Stimulated activated CD8-positive, alpha-beta memory T cell treated with anti-CD3 and anti-CD28 coated beads, Interleukin-12 subunit alpha, Interleukin-12 subunit beta, amount 100 ng/mL, for 24 hours (primary cell): ENCODE data around the gene ATP5F1D.

Source experiments
- DNase-seq: peaks from one replicate; pipeline ENCODE4 v3.0.0-alpha.2; 2020; ENCODE audit errors: extremely low read depth

Gene ATP5F1D

DNA sequence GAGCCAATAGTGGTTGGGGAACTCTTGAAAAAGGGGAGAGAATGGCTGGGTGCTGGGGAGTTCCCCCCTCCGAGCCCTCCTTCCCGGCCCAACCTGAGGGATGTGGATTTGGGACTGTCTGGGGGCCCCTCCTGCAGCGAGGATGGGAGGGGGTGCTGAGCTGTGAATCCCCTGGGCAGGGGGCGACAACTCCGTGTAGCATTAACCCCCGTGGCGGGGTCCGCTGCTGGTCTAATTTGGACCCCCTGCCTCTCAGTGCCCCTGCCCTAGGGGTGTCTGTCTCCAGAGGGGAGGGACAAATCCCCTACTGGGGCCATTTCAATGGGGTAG is 16.6 kb downstream of the ATP5F1D start:
- DNase-seq = no peak

DNA sequence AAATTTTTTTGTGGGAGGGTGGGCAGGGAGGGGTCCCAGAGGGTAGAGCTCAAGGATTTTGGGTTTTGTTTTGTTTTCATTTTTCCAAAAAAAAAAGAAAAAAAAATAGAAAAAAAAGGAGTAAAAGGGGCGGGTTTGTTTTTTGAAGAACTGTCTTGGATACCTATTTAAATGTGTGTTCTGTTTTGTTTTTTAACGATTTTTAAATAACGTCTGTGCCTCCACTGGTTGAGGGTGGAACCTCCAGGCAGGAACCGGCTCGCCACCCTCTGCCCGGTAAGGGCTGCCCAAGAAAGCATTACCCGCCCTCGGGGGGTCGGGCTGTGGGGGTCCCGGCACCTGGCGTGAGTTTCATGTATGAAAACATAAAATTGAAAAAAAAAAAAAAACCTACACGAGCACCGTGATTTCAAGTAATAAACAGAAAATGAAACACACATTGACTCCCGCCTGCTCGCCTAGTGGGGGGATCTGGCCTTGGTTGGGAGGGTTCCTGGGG is 17.2 kb downstream of the ATP5F1D start:
- no peak for DNase-seq

DNA sequence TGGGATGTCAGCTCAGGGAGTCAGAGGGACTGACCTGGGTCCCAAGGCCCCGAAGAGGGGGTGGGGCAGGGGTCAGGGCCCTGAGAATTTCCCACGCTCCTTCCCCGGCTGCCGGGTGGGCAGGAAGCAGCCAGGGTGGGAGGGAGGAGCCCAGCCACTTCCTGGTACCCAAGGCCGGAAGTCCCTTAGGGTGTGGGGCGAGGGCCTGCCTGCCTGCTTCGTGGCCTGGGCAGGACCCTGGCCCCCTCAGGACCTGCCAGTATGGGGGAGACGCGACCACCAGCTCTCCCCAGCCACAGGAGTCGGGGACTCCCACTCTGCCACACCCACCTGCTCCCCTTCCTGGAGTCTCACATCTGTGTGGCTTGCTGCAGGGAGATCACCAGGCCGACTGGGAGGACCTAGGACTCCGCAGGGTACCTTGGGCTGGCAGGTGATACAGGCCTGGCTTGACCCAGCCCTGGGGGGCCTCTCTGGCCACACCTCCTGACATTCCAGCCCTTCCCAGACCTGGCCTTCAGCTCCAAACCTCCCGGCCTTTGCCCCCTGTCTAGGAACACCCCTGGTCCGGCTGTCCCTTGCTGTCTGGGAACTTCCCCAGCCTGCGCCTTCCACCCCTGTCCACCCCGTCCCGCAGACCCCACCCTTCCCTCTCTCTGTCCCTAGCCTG is 17.8 kb downstream of the ATP5F1D start:
- no peak for DNase-seq

DNA sequence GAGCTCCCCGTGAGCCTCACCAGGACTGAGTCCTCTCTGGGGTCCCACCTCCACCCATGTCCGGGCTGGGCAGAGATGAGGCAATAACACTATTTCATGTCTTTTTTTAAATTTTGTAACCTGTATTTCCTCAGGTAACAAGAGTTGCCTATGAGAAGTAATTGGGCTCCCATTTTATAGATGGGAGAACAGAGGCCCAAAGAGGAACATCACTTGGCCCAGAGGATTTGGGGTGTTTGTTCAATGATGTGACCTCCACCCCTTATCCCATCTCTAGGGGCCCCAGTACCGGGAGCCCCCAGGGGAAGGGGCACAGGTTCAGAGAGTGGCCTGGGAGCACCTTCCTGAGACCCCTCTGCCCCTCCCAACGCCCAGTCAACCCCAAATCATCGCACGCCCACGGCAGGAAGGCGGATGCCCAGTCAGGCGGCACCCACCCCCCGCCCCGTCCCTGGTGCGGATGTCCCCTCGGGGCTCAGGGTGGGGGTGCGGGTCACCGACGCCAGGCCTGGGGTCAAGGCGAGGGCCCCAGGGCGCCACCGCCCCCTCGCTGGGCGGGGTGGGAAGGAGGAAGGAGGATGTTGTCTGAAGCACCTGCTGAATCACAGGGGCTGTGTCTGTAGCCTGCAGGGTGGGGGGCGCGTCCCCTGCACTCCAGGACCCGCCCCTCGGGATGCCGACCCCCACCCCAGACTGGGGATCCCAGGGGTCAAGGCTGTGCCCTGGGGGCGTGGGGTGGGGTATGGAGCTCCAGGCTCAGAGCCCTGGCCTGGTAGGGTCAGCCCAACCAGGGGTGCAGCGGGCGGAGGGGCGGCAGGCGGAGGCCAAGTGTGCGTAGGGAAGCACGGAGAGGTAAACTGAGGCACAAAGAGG is 18.6 kb downstream of the ATP5F1D start:
- DNase-seq = no peak

DNA sequence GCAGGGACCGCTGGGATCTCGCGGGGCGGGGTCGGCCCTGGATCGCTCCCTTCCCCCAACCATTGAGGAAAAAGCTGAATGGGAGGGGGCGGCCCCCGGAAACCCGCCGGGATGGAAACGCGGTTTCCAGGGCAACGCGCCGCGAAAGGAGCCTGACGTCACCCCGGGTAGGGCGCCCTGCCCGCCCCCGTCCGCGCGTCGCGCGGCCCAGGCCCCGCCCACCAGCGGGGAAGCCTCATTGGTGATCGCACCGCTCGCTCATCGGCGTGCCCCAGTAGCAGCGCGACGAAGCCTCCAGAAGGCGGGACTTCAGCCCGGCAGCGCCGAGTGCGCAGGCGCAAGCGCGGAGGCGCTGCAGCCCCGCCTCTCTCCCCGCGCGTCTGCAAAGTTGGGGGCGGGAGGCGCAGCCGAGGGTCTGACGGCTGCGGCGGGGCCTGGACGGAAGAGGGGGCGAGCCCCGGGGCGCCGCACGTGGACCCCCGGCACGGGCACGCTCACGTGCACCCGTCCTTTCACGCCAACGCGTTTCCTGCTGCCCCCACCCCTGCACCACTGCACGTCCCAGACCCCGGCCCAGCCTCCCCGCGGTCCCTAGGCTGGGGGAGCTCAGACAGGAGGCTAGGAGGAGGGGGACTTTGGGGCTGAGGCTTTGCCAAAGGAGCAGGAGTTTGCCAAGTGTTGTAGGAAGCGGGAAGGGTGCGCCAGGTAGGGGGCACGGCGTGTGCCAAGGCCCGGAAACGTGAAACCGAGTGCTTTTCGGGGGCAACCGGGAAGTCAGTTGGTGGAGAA is 19.4 kb downstream of the ATP5F1D start:
- DNase-seq = peak; percentile 87

DNA sequence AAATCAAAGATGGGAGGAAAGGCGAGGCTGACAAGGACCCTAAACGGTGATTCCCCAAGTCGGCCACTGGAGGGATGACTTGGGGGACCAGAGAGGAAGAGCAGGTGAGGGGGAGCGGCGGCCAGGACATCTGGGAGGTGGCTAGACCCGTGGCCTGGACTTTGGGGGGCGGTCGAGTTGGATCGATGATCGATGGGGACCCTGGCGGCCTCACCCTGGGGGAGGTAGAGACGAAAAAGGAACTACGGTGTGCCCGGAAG is 19.9 kb downstream of the ATP5F1D start:
- DNase-seq = no peak

DNA sequence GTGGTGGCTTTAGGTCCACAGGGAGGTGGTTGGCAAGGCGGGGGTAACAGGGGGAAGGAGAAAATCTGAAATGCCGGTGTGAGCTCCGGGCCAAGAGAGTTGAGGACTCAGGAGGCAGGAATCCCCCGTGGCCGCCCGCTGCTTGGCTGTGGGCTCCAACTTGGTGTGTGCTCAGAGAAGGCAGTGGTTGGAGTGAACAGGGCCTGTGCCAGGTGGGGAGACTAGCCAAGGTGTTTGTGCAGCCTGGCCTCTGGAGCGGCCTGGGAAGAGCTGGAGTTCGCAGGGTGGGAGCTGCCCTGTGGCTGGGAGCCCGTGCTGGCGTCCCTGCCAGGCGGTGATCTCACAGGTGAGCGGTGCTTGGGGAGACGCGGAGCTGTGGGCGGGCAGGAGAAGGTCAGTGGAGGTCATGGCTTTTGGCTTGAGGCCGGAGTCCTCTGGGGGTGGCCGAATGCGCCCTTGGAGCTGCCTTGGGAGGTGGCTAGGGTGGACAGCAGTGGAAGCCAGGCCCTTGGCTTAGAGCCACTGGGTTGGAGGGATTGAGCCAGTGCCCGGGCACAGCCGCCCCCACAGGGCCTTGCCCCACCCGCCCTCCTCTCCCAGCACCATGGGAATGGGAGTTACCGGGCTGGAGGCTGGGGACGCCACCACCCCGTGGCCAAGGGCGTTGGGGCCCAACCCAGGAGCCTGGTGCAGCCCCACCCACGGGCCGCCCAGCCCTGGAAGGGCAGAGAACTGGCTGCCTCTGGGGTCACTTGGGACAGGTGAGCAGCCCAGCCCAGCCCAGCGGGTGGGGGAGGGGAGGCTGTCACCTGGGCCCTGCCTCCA is 20.5 kb downstream of the ATP5F1D start:
- DNase-seq = no peak

DNA sequence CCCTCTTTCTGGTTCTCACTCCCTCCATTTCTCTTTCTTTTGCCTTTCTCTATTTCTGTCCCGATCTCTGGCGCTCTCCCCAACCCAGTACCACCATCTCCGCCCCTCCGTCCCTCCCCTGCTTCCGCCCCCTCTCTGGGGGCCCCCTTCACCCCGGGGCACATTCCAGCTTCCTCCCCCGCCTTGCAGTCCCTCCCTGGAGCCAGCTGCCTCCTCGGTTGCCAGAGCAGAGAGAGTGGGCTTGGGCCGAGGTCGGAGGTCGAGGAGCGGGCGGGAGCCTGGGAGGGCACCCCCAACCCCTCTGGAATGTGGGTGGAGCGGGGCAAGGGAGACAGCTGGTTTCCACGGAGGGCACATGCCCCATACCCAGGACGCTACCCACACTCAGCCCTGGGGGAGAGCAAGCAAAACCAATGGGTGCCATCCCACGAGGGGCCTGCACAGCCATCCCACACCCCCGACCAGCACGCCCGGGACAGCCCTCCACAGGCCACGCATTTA is 21.1 kb downstream of the ATP5F1D start:
- no peak for DNase-seq

DNA sequence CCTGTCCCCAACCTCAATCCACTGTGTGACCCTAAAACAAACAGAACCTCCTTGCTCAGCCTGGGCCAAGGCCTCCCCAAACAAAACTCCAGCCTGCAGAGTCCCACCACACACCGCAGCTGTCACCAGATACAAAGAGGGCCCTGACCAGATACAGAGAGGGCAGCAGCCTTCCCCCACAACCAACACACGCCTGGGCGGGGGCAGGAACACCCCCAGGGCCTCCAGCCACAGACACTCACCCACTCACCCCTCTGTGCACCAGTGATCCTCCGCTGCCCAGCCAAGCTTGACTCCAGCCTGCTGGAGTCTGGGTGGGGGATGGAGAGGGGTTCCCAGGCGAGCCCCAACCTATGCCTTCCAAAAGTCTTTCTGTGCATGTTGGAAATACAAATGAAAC is 21.6 kb downstream of the ATP5F1D start:
- DNase-seq = no peak

DNA sequence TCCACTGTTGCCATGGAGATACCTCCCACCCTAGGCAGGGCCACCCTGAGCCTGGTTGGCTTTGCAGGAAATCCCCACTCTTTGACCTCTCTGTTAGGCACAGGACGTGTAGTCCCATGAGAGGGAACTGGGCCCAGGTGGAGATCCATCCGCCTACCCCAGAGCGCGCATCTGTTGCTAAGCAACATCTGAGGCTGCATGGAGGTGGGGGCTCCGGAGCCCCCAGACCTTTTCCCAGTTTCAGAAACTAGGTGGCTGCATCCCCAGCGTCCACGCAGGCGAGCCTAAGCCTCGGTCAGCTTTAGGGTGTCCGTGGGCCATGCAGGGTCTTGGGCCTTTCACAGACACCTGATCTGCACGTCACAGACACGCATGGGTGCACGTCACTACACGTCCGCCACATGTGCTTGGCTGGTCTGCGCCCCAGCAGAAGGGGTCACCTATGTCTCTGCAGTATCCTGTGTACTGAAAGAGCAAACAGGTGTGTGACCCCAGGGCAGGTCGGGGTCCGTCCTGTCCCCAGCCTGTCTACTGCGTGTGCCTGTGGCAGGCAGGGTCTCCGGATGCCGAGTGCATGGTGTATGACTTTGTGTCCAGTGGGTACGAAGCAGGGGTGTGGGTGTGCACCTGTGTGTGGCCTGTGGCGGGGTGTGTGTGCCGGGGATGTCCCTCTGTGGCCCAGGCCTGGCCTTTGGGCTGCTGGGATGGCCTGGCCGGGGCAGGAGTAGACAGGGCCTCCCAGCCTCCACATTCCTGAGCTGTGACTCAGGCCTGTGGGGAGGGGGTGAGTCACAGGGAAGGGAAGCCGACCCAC is 23.5 kb downstream of the ATP5F1D start:
- DNase-seq = no peak

DNA sequence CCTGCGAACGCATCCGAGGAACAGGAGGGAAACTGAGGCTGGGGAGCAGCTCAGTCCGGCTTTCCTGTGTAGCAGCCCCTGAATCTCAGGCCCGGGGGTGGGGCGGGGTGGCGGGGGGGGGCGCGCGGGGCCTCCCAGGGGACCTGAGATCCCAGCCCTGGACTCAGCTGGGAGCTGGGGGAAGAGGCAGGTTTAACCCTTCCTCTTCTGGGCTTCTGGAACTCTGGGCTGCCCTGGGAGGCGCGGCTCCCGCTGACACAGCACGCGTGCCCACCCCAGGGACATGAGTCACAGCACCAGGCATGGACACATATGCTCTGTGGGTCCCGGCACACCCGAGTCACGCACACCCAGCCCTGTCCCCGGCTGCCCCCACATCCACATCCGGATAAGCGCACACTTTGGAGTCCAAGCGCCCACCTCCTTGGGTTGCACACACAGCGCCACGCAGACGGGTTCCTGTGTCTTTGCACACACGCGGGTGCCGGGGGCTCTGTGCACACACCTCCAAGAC is 24.1 kb downstream of the ATP5F1D start:
- no peak for DNase-seq

DNA sequence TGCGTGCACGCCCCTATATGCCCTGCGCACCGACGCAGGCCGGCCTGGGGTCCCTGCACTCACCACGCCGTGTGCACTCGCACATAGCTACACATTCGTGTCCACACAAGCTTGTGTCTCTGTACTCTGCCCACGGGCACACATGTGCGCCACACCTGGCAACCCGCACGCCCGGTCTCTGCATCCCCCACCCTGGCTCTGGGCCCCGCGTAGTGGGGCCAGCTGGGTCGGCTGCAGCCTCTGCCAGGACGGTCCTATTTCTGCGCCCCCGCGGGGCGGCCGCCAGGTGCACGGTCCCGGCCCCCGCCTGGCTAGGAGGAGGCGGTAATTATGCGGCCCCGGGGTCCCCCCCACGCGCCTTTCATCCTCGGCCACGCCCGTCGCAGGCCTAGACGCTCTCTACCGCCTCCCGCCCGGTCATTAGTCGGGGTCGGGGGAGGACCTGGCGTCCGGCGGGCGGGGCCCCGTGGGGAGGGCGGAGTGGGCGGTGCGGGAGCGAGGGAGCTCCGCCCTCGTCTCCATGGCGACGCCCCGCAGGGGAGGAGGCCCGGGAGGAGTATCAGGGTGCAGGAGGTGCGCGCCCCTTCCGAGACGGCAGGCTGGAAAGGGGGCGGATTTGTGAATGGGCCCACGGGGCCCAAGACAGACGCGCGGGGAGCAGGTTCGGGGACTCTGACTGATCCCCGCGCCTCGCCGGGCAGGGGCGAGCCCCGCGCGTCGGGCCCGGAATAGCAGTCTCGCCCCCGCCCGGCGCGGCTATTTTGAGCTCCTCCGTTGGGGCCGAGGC is 24.8 kb downstream of the ATP5F1D start:
- DNase-seq = no peak

DNA sequence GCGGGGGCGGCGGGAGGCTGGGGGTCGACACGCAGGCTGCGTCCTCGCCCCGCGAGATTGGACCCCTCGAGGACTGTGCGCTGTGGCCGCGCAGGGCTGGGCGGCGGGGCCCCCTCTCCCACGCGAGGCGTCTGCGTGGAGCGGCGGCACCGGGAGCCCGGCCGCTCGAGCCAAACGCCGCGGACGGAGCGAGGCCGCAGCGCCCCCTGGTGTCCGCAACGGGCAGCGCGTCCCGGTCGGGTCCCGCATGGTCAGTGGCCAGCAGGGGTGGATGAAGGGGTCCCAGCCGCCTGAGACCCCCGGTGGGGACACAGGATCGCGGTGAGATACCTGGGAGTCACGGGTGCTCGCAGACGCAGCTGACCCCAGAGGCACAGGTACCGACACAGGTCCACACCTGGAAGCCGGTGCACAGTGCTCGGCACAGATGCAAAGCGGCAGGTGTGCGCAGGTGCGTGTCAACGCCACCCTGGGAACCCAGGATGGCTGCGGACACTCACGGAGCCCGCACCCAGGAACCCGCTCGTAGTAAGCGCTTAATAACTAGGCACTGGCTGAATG is 25.4 kb downstream of the ATP5F1D start:
- DNase-seq = no peak

DNA sequence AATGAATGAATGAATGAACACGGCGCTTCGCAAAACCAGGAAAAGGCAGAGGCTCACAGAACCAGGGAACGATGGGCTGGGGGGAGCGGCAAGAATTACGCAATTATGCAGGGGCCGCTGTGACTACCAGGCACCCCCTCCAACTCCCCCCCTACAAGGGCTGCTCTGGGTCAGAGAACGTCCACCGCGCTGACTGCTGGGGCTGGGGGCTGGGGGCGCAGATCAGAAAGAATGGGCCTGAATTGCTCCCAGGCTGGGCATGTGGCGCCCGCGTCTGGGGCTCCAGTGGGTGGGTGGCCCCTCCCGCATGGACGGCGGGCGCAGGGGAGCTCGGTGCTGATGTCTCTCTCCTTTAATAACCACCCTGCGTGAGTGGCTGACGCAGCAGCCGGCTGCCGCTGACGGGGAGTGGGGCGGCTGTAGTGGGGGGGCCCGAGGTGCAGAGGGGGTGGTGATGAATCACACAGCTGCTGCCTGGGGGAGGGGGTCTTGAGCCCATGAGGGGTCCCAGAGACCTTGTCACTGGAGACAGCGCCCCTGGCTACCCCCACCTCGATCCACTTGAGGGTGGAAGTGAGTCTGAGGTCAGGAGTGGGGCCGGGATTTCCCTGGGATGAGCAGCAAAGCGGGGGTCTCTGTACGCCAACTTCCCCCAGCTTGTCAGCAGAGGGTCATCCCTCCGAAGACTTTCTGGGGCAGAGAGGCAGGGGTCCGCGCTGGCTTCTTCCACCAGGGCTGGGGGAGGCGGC is 26.1 kb downstream of the ATP5F1D start:
- DNase-seq = no peak

DNA sequence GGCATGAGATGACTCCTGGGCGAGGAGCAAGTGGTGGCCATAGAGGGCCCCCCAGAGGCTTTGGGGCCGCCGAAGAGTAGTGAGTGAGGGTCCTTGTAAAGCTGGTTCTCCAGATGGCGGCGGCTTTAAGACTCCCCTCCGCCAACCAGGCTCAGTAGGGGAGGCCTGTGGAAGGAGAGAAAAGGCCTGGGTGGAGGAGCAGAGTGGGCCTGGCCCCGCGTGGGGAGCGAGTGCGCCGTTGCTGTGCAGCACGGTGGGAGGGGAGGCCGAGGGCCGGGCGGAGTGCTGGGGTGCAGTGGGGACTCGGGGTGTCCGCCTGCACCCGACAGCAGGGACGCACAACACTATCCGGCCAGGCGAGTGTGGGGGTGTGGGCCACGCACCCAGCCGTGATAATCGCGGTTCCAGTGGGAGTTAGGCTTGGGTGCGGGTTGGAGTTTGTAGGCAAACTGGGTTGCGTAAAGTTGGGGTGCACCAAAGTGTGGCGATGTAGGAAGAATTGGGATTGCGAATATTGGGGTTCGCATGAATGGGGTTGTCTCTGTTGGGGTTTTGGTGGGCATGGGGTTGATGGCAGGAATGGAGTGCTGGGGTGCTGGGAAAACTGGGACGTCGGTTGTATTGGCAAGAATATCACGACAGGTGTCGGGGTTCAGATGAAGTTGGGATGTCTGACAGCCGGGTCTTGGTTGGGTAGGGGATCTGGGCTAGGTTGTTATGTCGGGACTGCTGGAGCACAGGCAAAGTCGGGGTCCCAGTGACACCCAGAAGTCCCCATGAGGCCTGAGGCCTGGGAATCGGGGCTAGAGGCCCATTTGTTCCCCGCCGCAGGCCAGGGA is 26.9 kb downstream of the ATP5F1D start:
- no peak for DNase-seq

DNA sequence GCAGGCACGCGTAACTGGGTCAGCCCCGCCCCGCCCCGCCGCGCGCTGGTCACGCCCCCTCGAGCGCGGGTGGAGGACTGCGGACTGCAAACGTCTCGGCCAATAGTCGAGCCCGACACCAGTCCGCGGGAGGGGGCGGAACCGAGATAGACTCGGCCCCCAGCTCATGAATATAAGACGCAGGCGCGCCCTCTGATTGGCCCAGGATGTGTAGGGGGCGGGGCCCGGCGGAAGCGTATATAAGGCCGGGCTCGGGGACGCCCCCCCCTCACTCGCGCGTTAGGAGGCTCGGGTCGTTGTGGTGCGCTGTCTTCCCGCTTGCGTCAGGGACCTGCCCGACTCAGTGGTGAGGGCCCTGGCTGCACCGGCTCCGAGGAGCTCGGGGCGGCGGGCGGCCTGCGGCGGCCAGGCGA is 27.5 kb downstream of the ATP5F1D start, which contains the start of gene CIRBP:
TSS of gene CIRBP (plus strand) at position 268 of the 413 bp plus-strand sequence. CDS start 1,602 bp downstream, outside the sequence.
- peak; percentile 98 for DNase-seq

DNA sequence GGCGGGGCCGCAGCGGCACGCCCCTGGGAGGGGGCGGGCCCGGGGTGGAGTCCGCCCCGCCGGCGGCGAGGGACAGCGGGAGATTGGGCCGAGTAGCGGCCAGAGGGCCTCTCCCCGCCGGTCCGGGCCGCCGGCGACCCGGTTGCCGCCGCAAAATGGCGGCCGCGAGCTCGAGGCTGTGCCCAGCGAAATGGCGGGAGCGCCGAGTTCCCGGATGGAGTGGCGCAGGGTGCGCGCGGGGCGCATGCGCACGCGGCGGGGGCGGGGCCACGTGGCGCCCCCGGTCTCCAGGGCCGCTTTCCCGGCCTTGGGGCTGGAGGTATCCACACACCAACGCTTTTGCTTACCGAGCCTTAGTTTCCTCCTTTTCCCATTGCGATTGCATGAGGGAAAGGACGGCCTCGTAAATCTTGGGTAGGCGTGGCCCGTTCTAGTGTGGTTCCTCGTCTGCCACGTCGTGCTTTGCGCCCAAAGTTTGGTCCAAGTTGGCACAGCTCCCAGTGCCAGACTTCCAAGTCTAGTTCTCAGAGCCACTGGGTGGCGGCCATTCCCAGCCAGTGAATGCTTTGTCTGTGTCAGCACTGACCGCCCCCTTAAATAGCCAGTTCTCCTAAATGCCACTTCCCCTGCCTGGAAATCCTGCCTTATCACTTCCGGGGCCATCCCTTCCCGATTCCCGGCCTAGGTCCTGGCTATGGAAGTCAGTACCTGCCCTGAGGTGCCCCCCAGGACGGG is 28.1 kb downstream of the ATP5F1D start:
- DNase-seq = no peak
